ES-I3 (cell line): Measurements from ENCODE around the gene CNTNAP2.

Source experiments
- H3K36me3 ChIP-seq: 2 replicates; pipeline ENCODE4 v1.6.1; 2013; ENCODE audit warnings: mild to moderate bottlenecking, low read length, control low read depth, moderate library complexity; ENCODE audit not compliant: insufficient read depth
- H3K4me1 ChIP-seq: 2 replicates; pipeline ENCODE4 v1.6.1; 2013; ENCODE audit warnings: mild to moderate bottlenecking, control low read depth, low read length; ENCODE audit not compliant: insufficient read depth
- H3K9ac ChIP-seq: 2 replicates; pipeline ENCODE4 v1.6.1; 2013; ENCODE audit warnings: low read depth, mild to moderate bottlenecking, low read length, moderate library complexity
- H3K9me3 ChIP-seq: 2 replicates; pipeline ENCODE4 v1.6.1; 2013; ENCODE audit warnings: mild to moderate bottlenecking, low read length, moderate library complexity; ENCODE audit not compliant: control insufficient read depth, insufficient read depth

The CNTNAP2 gene

GRCh38 chr7:146700015-146700560, 583.5 kb downstream of the CNTNAP2 start:
- no peaks in the 10 kb centered on the region for H3K9me3 ChIP-seq
- H3K9ac ChIP-seq: no peak overlapping the region
- H3K36me3 ChIP-seq: no peaks in the 10 kb centered on the region

DNA sequence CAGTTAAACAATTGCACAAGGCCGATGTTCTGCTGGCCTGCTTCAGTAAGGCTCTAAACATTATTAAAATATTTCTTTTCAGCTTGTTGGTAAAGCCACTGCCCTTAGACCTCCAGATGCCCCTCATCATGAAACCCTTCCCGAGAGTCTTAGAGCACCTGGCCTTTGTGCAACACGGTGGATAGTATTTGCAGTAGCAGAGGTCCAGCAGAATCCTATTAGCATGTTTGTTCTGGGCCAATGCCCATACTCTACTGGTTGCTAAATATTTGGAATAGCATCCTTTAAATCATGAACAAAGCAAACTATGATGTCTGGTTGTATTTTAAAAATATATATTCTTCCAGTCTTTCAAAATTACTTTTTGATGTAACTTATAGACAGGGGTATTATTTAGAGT, 584.6 kb downstream of the CNTNAP2 start:
- H3K9ac ChIP-seq: no peak overlapping the region
- H3K36me3 ChIP-seq: no peaks in the 10 kb centered on the region
- H3K4me1 ChIP-seq: no peaks in the 10 kb centered on the region
- no peaks in the 10 kb centered on the region for H3K9me3 ChIP-seq

More at GRCh38 chr7:146700015-146700560, 583.5 kb downstream of the CNTNAP2 start:
- no peaks in the 10 kb centered on the region for H3K4me1 ChIP-seq

- H3K9ac ChIP-seq: no peak overlapping the region
- no peaks in the 10 kb centered on the region for H3K4me1 ChIP-seq
- H3K9me3 ChIP-seq: no peaks in the 10 kb centered on the region
- no peaks in the 10 kb centered on the region for H3K36me3 ChIP-seq
Observed at GRCh38 chr7:146702898-146703297, 586.3 kb downstream of the CNTNAP2 start.

- Histone ChIP-seq H3K36me3 (no peaks in the 10 kb centered on the region), H3K9ac (no peak overlapping the region), H3K9me3 (no peaks in the 10 kb centered on the region), H3K4me1 (no peaks in the 10 kb centered on the region)
Observed at GRCh38 chr7:146709451-146710027, 592.9 kb downstream of the CNTNAP2 start.

GRCh38 chr7:146713205-146713604, 596.6 kb downstream of the CNTNAP2 start:
- Histone ChIP-seq H3K9ac (no peak overlapping the region), H3K9me3 (no peaks in the 10 kb centered on the region), H3K4me1 (no peaks in the 10 kb centered on the region), H3K36me3 (no peaks in the 10 kb centered on the region)

DNA sequence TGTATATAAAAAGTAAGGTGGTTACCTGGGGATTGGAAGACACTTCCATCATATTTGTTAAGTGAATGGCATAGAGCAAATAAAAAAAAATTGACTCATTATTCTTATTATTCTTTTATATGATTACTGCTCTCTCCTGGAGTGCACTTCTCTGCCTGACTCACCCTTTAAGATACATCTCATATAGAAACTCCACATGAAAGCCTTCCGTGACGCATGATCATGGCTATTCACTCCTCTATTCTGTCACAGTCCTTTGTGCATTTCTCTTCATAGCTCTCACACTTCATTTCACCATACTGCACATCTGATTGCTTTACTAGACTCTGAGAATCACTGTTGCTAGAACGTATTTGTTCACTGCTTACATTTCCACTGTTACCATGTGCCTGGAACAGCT, 597.3 kb downstream of the CNTNAP2 start:
- no peaks in the 10 kb centered on the region for H3K4me1 ChIP-seq
- no peak overlapping the region for H3K9ac ChIP-seq
- no peaks in the 10 kb centered on the region for H3K9me3 ChIP-seq
- no peaks in the 10 kb centered on the region for H3K36me3 ChIP-seq

- Histone ChIP-seq H3K9me3 (no peaks in the 10 kb centered on the region), H3K9ac (no peak overlapping the region), H3K4me1 (no peaks in the 10 kb centered on the region)
Observed at GRCh38 chr7:146720195-146720594, 603.6 kb downstream of the CNTNAP2 start.

GRCh38 chr7:146722986-146723385, 606.4 kb downstream of the CNTNAP2 start:
- no peaks in the 10 kb centered on the region for H3K36me3 ChIP-seq
- H3K9me3 ChIP-seq: no peaks in the 10 kb centered on the region
- no peaks in the 10 kb centered on the region for H3K4me1 ChIP-seq
- H3K9ac ChIP-seq: no peak overlapping the region

More at GRCh38 chr7:146720195-146720594, 603.6 kb downstream of the CNTNAP2 start:
- H3K36me3 ChIP-seq: no peaks in the 10 kb centered on the region

GRCh38 chr7:146725520-146725919, 608.9 kb downstream of the CNTNAP2 start:
- Histone ChIP-seq H3K4me1 (no peaks in the 10 kb centered on the region), H3K36me3 (no peaks in the 10 kb centered on the region), H3K9me3 (no peaks in the 10 kb centered on the region)

DNA sequence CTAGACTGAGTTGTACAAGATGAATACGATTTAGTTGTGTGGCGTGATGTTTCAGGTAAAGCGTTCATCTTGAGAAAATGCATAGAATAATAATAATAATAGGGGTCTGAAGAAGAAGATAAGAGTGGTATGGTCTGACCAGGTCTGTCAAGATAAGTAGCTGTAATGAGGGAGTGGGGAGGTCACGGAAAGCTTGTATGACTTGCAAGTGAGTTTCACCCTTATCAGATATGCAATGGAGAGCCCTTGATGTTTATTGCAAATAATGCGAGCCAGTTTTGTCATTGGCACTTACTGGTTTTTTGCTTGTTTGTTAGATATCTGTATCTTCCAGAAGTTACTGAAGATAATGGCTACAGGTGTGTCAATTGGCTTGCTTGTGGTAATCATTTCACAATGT, 611.5 kb downstream of the CNTNAP2 start:
- Histone ChIP-seq H3K9me3 (no peaks in the 10 kb centered on the region), H3K4me1 (no peaks in the 10 kb centered on the region), H3K9ac (no peak overlapping the region)

More at GRCh38 chr7:146725520-146725919, 608.9 kb downstream of the CNTNAP2 start:
- no peak overlapping the region for H3K9ac ChIP-seq

GRCh38 chr7:146728611-146729010, 612.0 kb downstream of the CNTNAP2 start:
- Histone ChIP-seq H3K9me3 (no peaks in the 10 kb centered on the region), H3K9ac (no peak overlapping the region), H3K36me3 (no peaks in the 10 kb centered on the region), H3K4me1 (no peaks in the 10 kb centered on the region)

More for the DNA sequence above, 611.5 kb downstream of the CNTNAP2 start:
- no peaks in the 10 kb centered on the region for H3K36me3 ChIP-seq

- H3K4me1 ChIP-seq: no peaks in the 10 kb centered on the region
- no peak overlapping the region for H3K9ac ChIP-seq
- H3K9me3 ChIP-seq: no peaks in the 10 kb centered on the region
- H3K36me3 ChIP-seq: no peaks in the 10 kb centered on the region
Observed at GRCh38 chr7:146731185-146731584, 614.6 kb downstream of the CNTNAP2 start.

DNA sequence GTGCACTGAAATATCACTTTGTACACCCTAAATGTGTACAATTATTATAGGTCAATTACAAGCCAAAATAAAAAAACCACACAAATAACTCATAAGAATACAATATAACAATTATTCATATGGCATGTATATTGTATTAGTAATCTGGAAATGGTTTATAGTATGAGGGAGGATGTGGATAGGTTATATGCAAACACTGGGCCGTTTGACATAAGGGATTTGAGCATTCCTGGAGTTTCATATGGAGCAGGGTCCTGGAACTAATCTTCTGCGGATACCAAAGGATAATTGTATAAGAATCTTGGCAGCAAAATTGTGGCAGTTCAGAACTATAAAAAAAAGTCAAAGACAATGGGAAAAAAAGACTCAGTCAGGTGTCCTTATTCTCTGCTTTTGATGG, 619.4 kb downstream of the CNTNAP2 start:
- no peaks in the 10 kb centered on the region for H3K4me1 ChIP-seq
- no peaks in the 10 kb centered on the region for H3K9me3 ChIP-seq
- H3K9ac ChIP-seq: no peak overlapping the region
- H3K36me3 ChIP-seq: no peaks in the 10 kb centered on the region

- H3K4me1 ChIP-seq: no peaks in the 10 kb centered on the region
Observed at GRCh38 chr7:146736446-146737190, 620.0 kb downstream of the CNTNAP2 start.

GRCh38 chr7:146740039-146740438, 623.4 kb downstream of the CNTNAP2 start:
- Histone ChIP-seq H3K9ac (no peak overlapping the region), H3K9me3 (no peaks in the 10 kb centered on the region), H3K36me3 (no peaks in the 10 kb centered on the region), H3K4me1 (no peaks in the 10 kb centered on the region)

More at GRCh38 chr7:146736446-146737190, 620.0 kb downstream of the CNTNAP2 start:
- no peaks in the 10 kb centered on the region for H3K9me3 ChIP-seq
- no peaks in the 10 kb centered on the region for H3K36me3 ChIP-seq
- no peak overlapping the region for H3K9ac ChIP-seq
